GM12874 (cell line): ENCODE results near the gene CSTA.
A peak's percentile ranks its signal among the peaks of the same experiment; 100 is the strongest.

Experiments
- CTCF ChIP-seq: IDR thresholded peaks from 2 replicates; pipeline ENCODE4 v1.5.1; 2011; ENCODE audit warnings: low read depth, mild to moderate bottlenecking, control low read depth, low read length, moderate library complexity; ENCODE audit not compliant: insufficient read depth

The CSTA gene

GRCh38 chr3:122324871-122325323 lies at the start of gene CSTA:
CSTA (plus strand) TSS chr3:122325248; CDS start chr3:122325293, 45 bp downstream.
- no peak for TF ChIP-seq CTCF

- no peak for TF ChIP-seq CTCF
Measured at GRCh38 chr3:122281891-122282290, 43.2 kb upstream of the CSTA start.

- no peak for TF ChIP-seq CTCF
Measured at GRCh38 chr3:122283796-122284445, 41.1 kb upstream of the CSTA start.

GRCh38 chr3:122284486-122284885 lies 40.6 kb upstream of the CSTA start:
- no peak for TF ChIP-seq CTCF

- TF ChIP-seq CTCF, result no peak
Measured at GRCh38 chr3:122294359-122294758, 30.7 kb upstream of the CSTA start.

GRCh38 chr3:122295266-122296062 lies 29.6 kb upstream of the CSTA start:
- no peak for TF ChIP-seq CTCF

GRCh38 chr3:122298239-122298638 lies 26.8 kb upstream of the CSTA start:
- TF ChIP-seq CTCF, result peak; percentile 47; the same call in 1 of the 2 replicates
